Left kidney (tissue), 2 donors: ENCODE data around the gene LOXL4. TPM values are rescaled to one million over a fixed set of nuclear protein-coding genes. Genes with fewer than 3 reads are reported as not detected.
"Not testable (repeated sequence)": the region's sequence is repeated elsewhere in the genome, so short reads cannot be mapped to it uniquely, and the experiment has no call there.

Experiments used
- DNase-seq: peaks from one replicate; pipeline ENCODE4 v3.0.0-alpha.2; 2013
- polyA plus RNA-seq: library from polyadenylated mRNA; unstranded; fragments of 120-200 nt; gene quantifications from one replicate; pipeline ENCODE4 v1.2.1, GENCODE V29; 2013; ENCODE audit not compliant: insufficient read length

The LOXL4 gene
- polyA plus RNA-seq, 1 donor = 3.7 TPM

DNA sequence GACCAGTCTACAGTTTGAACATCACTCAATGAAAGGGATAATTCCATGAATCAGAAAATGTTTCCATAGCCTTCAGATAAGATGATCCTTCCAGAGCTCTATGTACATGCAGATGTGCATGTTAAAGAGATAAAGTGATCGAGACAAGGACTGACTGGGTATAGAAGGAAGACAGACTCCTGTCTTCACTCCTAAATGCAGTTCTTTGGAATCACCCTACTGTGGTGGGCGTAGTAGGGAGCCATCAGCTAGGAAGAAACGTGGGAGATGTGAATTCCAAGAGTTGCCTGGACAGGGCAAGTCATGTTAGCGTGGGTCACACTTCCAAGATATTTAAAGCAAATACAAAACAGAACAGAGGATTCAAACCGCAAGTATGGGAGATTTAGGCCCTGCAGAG, 23.9 kb downstream of the LOXL4 start:
- DNase-seq = no peak

GRCh38 chr10:98242823-98243222, 25.2 kb downstream of the LOXL4 start:
- no peak for DNase-seq

DNA sequence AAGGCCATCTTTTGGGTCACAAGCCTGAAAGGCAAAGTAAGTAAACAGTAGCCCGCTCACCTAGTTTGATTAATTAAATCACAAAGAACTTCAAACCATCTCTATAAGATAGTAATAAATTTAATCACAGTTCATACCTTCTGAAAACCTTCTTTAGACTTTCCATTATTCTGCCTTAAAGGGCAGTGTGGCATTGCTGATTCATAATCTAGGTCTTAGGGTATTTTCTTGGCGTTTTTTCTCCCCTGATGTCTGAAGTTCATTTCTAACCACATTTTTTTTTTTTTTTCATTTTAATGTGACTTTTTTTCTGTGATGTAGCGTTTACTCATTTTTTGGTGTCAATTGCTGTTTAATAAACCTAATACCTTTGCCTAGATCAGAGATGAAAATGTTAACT, 27.5 kb downstream of the LOXL4 start:
- DNase-seq = no peak

DNA sequence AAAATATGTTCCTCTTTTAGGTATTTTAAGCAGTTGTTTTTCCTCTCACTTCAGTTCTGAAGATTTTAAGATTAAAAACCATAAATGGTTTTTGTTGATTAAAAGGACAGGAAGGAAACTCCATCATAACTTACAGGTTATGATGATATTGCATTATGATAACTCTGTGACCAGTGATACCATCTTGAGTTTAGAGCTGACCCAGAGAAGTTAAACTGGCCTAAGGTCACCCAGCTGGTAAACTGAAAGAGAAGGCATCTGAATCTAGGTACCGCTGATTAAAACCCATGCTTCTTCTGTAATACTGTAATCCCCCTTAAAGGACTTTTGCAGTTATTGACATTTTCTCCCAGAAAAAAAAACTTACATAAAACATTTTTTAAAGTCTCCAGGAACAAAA, 29.6 kb downstream of the LOXL4 start:
- DNase-seq = no peak

DNA sequence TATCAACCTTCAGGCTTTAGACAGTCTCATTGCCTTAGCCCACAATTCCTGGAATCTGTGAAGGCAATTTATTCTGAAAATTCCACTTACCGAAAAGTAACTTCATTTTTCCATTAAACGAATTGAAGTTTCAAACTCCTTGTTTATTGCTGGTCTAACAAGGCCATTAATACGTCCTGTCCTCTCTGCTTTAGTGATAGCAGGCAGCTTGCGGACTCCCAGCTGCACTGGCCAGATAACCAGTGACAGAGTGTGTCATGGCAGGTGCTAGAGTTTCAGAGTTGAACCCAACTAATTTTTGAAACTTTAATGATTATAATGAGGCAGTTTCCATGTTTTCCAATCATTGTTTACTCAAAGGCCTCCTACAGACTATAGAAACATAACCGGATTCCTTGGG, 31.1 kb downstream of the LOXL4 start:
- DNase-seq = no peak

DNA sequence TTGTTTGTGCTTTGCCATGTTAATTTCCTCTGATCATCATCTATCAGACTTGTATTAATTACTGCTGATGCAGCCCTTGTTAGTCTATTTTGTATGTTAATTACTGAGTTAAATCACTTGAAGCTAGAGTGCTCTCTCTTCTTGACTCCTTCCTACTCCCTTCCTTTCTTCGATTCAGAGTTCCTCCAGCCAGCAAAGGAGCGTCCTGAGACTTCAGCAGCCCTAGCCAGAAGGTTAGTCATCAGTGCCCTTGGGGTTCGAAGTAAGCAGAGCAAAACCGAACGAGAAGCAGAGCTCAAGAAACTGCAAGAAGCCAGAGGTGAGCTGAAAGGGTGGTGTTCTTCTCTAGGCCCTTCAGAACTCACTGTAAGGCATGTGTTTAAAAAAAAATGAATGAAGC, 32.1 kb downstream of the LOXL4 start:
- no peak for DNase-seq

- no peak for DNase-seq
These were observed 36.6 kb downstream of the LOXL4 start for GRCh38 chr10:98231417-98231816.

GRCh38 chr10:98228266-98228665, 39.7 kb downstream of the LOXL4 start:
- not testable (repeated sequence) for DNase-seq

DNA sequence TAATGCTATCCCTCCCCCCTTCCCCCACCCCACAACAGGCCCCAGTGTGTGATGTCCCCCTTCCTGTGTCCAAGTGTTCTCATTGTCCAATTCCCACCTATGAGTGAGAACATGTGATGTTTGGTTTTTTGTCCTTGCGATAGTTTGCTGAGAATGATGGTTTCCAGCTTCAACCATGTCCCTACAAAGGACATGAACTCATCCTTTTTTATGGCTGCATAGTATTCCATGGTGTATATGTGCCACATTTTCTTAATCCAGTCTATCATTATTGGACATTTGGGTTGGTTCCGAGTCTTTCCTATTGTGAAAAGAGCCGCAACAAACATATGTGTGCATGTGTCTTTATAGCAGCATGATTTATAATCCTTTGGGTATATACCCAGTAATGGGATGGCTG, 40.3 kb downstream of the LOXL4 start:
- DNase-seq = not testable (repeated sequence)

DNA sequence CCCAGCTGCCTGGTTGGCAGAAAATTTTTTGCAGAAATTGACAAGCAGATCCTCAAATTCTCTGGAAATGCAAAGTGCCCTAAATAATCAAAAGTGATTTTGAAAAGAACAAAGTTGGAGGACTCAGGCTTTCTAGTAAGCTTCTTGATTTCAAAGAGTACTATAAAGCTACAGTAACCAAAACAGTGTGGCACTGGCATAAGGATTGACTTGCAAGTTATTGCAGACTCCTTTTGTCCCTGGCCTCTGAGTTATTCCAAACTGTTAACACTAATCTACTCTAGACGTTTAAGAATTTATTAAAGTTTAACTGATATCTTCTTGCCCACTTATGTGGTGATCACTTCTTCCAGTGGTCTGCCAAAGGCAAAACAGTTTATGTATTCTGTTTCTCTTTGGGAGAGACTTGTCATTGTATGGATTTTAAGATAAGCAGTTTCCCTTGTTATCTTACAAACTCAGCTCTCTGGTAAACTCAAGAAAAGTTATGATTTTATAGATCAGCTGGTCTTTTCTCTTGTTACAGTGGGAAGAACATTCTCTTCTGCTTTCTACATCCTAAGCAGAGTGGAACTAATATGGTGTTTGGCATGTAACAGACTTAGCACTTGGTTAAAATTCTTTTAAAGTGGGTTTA, 41.4 kb downstream of the LOXL4 start:
- no peak for DNase-seq

DNA sequence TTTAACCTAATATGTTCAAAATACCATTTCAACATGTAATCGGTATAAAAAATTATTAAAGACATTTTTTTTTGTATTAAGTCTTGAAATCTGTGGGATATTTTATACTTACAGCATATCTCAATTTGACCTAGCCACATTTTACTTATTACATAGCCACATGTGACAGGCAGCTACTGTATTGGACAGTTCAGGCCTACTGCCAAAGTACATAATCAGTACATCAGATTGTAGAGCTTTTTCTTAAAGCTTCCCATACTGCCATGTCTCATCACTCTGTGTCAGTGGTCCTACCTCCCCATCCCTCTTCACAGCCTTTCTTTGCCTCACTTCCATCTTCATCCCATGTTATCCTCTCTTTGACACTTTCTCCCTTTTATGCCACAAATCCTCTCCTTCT, 43.0 kb downstream of the LOXL4 start:
- DNase-seq = no peak

GRCh38 chr10:98224509-98224908, 43.5 kb downstream of the LOXL4 start:
- no peak for DNase-seq

GRCh38 chr10:98223874-98224273, 44.1 kb downstream of the LOXL4 start:
- DNase-seq = no peak

- DNase-seq = no peak
These were observed 50.2 kb downstream of the LOXL4 start for GRCh38 chr10:98217801-98218200.

DNA sequence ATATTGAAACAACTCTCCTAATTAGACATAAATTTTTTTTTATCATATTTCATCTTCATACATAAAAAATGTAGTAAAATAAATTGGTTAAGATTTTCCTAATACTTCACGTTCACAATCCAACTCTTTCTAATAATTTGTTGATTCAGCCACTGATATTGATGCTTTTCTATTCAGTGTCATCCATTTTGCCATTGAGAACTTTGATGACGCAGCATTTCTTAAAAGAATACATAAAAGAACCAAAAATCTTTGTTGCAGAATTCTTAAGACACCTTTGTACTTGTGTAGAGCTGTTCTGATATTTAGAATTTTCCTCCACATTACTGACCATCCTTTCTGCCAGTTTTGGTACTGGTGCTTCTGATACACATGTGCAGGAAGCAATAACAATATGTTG, 52.6 kb downstream of the LOXL4 start:
- DNase-seq = no peak

DNA sequence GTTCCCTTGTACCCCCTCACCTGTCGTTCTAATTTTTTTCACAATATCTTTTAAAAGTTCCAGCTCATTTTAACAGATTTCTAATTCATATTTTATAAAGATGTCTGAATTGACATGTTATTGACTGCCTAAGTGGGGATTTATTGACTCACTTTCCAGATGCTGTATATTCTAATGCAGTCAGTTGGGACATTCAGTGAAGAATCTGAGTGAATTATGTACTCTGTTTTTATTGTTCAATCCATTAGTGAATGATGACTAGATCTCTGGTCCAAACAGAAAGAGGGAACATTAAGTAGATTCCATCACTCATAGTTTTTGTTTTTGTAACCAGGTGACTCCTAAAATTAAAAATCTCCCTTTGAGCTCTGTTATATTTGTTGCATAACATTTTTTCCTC, 54.3 kb downstream of the LOXL4 start:
- no peak for DNase-seq

DNA sequence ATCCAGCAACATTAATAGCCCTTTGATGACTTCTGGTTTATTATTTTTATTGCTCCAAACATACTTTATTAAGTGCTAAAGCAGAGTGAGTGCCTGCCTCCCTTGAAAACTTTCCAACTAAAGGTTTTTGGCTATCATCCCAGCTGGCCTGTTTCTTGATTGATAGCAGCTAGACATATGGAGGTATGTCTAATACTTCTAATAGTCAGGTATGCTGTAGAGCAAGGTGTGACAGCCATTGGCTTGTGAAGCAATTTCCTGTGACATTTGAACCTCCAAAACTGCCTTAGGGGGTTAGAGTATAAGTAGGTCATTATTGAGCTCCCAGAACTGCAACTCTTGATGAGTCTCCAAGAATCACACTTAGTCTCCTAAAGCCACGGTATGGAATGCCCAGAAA, 55.8 kb downstream of the LOXL4 start:
- no peak for DNase-seq

GRCh38 chr10:98209441-98209840, 58.6 kb downstream of the LOXL4 start:
- no peak for DNase-seq

- no peak for DNase-seq
These were observed 59.1 kb downstream of the LOXL4 start for GRCh38 chr10:98208925-98209324.

DNA sequence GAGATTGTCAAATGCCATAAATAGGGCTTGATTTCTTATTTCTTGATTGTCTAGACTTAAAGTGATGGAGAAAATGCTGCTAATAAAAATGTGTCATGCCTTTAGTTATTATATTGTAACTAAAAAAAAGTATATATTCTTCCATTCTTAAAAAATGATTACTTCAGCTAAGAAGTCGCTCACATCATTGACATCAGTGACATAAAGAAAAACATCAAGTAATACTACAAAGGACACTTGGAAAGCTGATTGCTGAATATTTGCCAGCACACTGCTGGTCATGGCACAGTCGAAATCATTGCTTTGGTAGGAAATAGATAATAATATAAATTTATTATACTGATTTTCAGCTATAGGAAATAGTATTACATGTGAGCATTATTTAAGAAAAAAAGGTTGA, 62.6 kb downstream of the LOXL4 start:
- no peak for DNase-seq

DNA sequence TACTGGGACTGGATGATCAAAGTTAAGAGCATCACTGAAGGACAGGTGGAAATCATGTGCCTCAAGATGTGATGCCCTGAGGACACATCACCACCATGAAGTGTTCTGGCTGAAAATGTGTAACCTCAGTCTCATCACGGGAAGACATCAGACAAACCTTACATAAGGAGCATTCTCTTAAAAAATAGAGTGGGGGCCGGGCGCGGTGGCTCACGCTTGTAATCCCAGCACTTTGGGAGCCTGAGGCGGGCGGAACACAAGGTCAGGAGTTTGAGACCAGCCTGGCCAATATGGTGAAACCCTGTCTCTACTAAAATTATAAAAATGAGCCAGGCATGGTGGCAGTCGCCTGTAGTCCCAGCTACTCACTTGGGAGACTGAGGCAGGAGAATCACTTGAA, 65.6 kb downstream of the LOXL4 start:
- DNase-seq = no peak

DNA sequence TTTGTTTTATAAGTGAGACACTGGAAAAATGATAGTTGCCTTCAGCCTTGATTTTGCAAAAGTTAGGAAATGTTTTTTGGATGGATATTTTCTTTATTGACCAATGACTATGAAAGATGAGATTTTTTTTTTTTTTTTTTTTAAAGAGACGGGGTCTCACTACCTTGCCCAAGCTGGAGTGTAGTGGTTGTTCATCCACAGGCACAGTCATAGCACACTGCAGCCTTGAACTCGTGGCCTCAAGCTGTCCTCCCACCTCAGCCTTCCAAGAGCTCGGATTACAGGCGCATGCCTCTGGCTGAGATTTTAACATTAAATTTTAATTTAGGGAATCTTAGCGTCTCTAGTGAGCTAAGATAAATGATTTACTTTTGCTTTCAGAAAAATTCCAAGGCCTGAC, 66.2 kb downstream of the LOXL4 start:
- no peak for DNase-seq
